Loucy (cell line): ENCODE data around the gene USP6.
"Not testable (repeated sequence)": the region's sequence is repeated elsewhere in the genome, so short reads cannot be mapped to it uniquely, and the experiment has no call there.

Experiments used
- H2AFZ ChIP-seq: fragments of 200-600 bp; sonication (generic); 2 replicates; pipeline ENCODE4 v1.6.0; 2016; ENCODE audit warnings: antibody characterized with exemption, mild to moderate bottlenecking, low read length, moderate library complexity
- H3F3A ChIP-seq: fragments of 200-600 bp; 2 replicates; pipeline ENCODE4 v1.6.0; 2016; ENCODE audit warnings: antibody characterized with exemption, low read depth, mild to moderate bottlenecking
- H3K27me3 ChIP-seq: fragments of 200-600 bp; sonication (generic); 2 replicates; pipeline ENCODE4 v1.6.1; 2014; ENCODE audit warnings: low read length, mild to moderate bottlenecking; ENCODE audit not compliant: insufficient read depth, poor library complexity, severe bottlenecking
- H3K36me3 ChIP-seq: fragments of 200-600 bp; sonication (generic); 2 replicates; pipeline ENCODE4 v1.6.1; 2016; ENCODE audit warnings: low read length; ENCODE audit not compliant: insufficient read depth
- H3K4me1 ChIP-seq: fragments of 200-600 bp; sonication (generic); 2 replicates; pipeline ENCODE4 v1.5.1; 2014; ENCODE audit warnings: low read length, mild to moderate bottlenecking; ENCODE audit not compliant: insufficient read depth, poor library complexity, severe bottlenecking
- H3K4me2 ChIP-seq: fragments of 200-600 bp; sonication (generic); 2 replicates; pipeline ENCODE4 v1.6.0; 2014; ENCODE audit warnings: antibody characterized with exemption, low read length, low read depth, mild to moderate bottlenecking; ENCODE audit not compliant: poor library complexity, severe bottlenecking
- H3K4me3 ChIP-seq: fragments of 200-600 bp; sonication (generic); 2 replicates; pipeline ENCODE4 v1.5.1; 2014; ENCODE audit warnings: low read length, mild to moderate bottlenecking, mixed read lengths; ENCODE audit not compliant: poor library complexity, severe bottlenecking
- H3K79me2 ChIP-seq: fragments of 200-600 bp; sonication (generic); 2 replicates; pipeline ENCODE4 v1.6.1; 2014; ENCODE audit warnings: low read length; ENCODE audit not compliant: insufficient read depth
- H3K9ac ChIP-seq: fragments of 200-600 bp; sonication (generic); 2 replicates; pipeline ENCODE4 v1.6.0; 2014; ENCODE audit warnings: mild to moderate bottlenecking, low read depth, low read length, moderate library complexity; ENCODE audit not compliant: poor library complexity, severe bottlenecking
- H3K9me2 ChIP-seq: fragments of 200-600 bp; sonication (generic); replicated peaks from 2 replicates; pipeline ENCODE4 v1.6.1; 2016; ENCODE audit warnings: low read depth, low read length, mixed read lengths
- H3K9me3 ChIP-seq: fragments of 200-600 bp; sonication (generic); 2 replicates; pipeline ENCODE4 v1.6.1; 2014; ENCODE audit warnings: mild to moderate bottlenecking, antibody characterized with exemption, low read length, low read depth; ENCODE audit not compliant: insufficient read depth
- H4K20me1 ChIP-seq: fragments of 200-600 bp; sonication (generic); 2 replicates; pipeline ENCODE4 v1.6.0; 2014; ENCODE audit warnings: antibody characterized with exemption, low read length, mild to moderate bottlenecking; ENCODE audit not compliant: insufficient read depth, poor library complexity, severe bottlenecking
- EZH2phosphoT487 ChIP-seq: fragments of 200-600 bp; IDR thresholded peaks from 2 replicates; pipeline ENCODE4 v1.6.1; 2018; ENCODE audit warnings: antibody characterized with exemption, mild to moderate bottlenecking, moderate library complexity, borderline replicate concordance
- TF ChIP-seq, protein P1 (sequence below): fragments of 200-600 bp; sonication (generic); conservative IDR thresholded peaks from 2 replicates; pipeline ENCODE4 v1.5.1; 2014; ENCODE audit warnings: mild to moderate bottlenecking, antibody characterized with exemption, low read length

USP6 gene

DNA sequence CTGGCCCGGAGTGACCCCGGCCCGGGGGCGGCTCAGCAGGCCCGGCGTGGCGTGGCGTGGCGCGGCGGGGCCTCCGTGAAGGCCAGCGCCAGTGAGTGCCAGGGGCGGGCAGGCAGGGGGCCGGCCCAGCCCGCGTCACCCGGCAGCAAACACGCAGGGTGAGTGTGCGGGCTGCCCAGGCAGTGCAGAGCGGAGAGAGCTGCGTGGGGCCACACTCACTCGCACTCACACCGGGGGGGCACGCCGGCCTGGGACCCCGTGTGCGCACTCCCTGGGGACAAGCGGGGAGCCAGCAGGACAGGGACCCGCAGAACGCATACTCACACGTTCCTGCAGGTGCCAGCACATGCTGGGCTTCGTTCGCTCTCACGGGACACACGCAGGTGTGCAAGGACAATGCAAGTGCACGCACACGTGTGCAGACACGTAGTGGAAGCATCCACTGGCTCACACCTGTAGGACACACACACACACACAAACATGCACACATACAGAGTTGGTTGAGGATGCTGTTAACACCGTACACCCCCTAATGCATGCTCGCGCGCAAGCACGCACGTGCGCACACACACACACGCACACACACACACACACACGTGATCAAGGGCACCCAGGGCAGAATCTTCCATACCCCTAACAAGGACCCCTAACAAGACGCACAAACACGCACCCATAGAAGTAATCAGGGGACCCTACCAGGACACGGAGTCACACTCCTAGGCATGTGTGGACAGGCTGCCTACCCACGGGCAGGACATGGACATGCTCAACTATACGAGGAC, 7.7 kb downstream of the USP6 start:
- TF ChIP-seq, protein P1, sequence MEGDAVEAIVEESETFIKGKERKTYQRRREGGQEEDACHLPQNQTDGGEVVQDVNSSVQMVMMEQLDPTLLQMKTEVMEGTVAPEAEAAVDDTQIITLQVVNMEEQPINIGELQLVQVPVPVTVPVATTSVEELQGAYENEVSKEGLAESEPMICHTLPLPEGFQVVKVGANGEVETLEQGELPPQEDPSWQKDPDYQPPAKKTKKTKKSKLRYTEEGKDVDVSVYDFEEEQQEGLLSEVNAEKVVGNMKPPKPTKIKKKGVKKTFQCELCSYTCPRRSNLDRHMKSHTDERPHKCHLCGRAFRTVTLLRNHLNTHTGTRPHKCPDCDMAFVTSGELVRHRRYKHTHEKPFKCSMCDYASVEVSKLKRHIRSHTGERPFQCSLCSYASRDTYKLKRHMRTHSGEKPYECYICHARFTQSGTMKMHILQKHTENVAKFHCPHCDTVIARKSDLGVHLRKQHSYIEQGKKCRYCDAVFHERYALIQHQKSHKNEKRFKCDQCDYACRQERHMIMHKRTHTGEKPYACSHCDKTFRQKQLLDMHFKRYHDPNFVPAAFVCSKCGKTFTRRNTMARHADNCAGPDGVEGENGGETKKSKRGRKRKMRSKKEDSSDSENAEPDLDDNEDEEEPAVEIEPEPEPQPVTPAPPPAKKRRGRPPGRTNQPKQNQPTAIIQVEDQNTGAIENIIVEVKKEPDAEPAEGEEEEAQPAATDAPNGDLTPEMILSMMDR: no peak
- TF ChIP-seq EZH2phosphoT487: no peak
- Histone ChIP-seq H4K20me1 (no peaks in the 10 kb centered on the region), H3F3A (no peaks in the 10 kb centered on the region), H3K36me3 (no peaks in the 10 kb centered on the region), H2AFZ (no peak overlapping the region), H3K4me2 (no peak overlapping the region), H3K27me3 (no peaks in the 10 kb centered on the region), H3K9me2 (no peaks in the 10 kb centered on the region), H3K4me3 (no peak overlapping the region), H3K4me1 (no peaks in the 10 kb centered on the region), H3K9me3 (no peaks in the 10 kb centered on the region), H3K79me2 (no peaks in the 10 kb centered on the region), H3K9ac (no peak overlapping the region)

DNA sequence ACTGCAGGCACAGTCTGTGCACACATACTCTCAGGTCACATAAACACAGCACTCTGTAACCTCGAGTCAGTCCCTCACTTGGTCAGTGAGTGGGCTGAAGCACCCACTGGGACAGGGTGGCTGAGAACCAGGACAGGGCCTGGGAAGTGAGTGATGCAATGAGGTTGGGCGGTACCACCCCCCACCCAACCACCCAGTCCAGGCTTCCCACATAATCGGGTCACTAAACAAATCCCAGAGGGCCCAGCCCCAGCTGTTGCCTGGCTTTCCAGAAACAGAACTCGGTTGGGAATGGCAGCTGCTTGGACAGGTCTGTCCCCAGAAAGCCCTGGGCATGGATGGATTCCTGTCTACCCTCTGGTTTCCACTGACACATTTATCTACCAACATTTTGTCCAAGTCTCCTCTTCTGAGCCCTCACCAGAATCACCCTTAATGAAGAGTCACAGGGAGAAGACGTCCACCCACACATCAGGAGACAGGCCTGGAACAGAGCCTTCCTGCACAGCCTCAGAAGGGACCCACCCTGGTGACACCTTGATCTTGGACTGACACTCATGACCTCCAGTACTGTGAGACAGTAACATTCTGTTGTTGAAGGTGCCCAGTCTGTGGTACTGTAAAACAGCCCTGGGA, 8.4 kb downstream of the USP6 start:
- not testable (repeated sequence) for H3F3A ChIP-seq, H3K27me3 ChIP-seq, H3K4me3 ChIP-seq

DNA sequence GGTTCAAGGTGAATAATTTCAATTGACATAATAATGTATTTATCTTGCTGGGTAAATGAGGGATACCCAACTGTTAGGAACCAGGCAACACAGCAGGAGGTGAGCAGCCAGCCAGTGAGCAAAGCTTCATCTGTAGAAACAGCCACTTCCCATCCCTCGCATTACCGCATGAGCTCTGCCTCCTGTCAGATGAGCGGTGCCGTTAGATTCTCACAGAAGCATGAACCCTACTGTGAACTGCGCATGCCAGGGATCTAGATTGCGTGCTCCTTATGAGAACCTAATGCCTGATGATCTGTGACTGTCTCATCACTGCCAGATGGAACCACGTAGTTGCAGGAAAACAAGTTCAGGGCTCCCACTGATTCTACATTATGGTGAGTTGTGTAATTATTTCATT, 9.1 kb downstream of the USP6 start:
- not testable (repeated sequence) for H3K4me2 ChIP-seq, H3K36me3 ChIP-seq, H3K9me3 ChIP-seq, H4K20me1 ChIP-seq, H3F3A ChIP-seq, H3K9ac ChIP-seq, H3K27me3 ChIP-seq, H3K9me2 ChIP-seq, H3K79me2 ChIP-seq, H3K4me1 ChIP-seq, H3K4me3 ChIP-seq, H2AFZ ChIP-seq

More for the DNA sequence above, 8.4 kb downstream of the USP6 start:
- H3K9ac ChIP-seq, H3K4me1 ChIP-seq, H3K4me2 ChIP-seq, H3K79me2 ChIP-seq, H3K36me3 ChIP-seq, H3K9me2 ChIP-seq, H2AFZ ChIP-seq, H3K9me3 ChIP-seq, H4K20me1 ChIP-seq: not testable (repeated sequence)

DNA sequence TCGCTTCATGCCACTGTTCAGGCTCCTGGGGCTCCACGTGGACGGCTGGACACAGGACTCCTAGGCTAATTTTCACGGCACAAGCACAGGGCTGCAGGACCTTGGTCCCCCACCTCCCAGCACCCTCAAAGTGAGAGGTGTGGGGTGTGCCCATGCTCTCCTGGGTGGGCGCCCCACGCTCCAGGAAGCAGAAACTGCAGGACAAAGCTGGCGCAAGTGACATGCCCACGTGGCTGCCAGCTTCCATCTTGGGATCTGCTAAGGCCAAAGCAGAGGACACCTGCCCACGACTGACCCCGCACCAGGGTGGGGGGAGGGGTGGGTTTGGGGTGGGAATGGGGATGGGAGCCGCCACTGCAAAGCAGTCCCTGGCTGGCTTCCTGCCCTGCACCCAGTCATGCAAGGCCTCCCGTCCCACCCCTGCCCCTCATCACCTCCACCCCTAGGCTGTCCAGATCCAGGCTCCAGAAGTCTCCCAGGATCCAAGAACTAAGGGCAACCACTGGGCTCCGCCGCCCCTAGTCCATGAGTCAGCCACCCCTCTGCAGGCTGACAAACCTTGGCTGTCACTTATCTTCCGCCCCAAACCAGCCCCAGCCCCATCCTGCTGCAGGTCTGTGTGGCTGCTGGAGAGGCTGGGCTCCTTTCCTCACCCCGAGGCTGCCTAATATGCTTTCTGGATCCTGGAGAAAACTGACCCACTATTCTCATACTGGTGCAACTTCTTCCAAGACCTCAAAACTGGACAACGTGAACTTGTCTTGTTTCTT, 11.1 kb downstream of the USP6 start:
- Histone ChIP-seq H2AFZ (no peak overlapping the region), H3K9me3 (no peaks in the 10 kb centered on the region), H3K4me3 (no peak overlapping the region), H3K36me3 (no peaks in the 10 kb centered on the region), H3K9ac (no peak overlapping the region), H3F3A (no peaks in the 10 kb centered on the region), H3K27me3 (no peaks in the 10 kb centered on the region), H3K9me2 (no peaks in the 10 kb centered on the region), H3K4me2 (no peak overlapping the region), H4K20me1 (no peaks in the 10 kb centered on the region), H3K79me2 (no peaks in the 10 kb centered on the region), H3K4me1 (no peaks in the 10 kb centered on the region)
- TF ChIP-seq, protein P1: no peak
- no peak for TF ChIP-seq EZH2phosphoT487
